Heart right ventricle (tissue), 16 donors: Measurements from ENCODE around the gene PLTP. TPM values are rescaled to one million over a fixed set of nuclear protein-coding genes. Genes with fewer than 3 reads are reported as not detected.

ENCODE experiments used
- ATAC-seq, 8 donors: fragments of 200-7000 bp; cut with Tn5 transposase; one replicate each; pipeline ENCODE4 v1.9.1; 2020; ENCODE audit warnings: mild to moderate bottlenecking in 8 of 8, moderate library complexity in 8 of 8, moderate number of reproducible peaks in 1 of 8
- DNase-seq, 2 donors: peaks; one replicate each; pipeline ENCODE4 v3.0.0-alpha.2; 2020
- H3K27ac ChIP-seq, 10 donors: fragments of 200-600 bp; sonication (generic) in 2 of 10; one replicate each; pipeline versions ENCODE4 v1.5.0 to v1.8.0; 2020 to 2022; ENCODE audit warnings: mild to moderate bottlenecking in 3 of 10
- H3K27me3 ChIP-seq, 7 donors: fragments of 200-600 bp; one replicate each; pipeline ENCODE4 v1.8.0; 2021 to 2022; ENCODE audit warnings: mild to moderate bottlenecking in 2 of 7
- H3K36me3 ChIP-seq, 9 donors: fragments of 200-600 bp; sonication (generic) in 1 of 9; one replicate each; pipeline versions ENCODE4 v1.5.0 to v1.8.0; 2020 to 2022; ENCODE audit warnings: mild to moderate bottlenecking in 2 of 9
- H3K4me1 ChIP-seq, 9 donors: fragments of 200-600 bp; sonication (generic) in 1 of 9; one replicate each; pipeline versions ENCODE4 v1.5.0 to v1.8.0; 2020 to 2022; ENCODE audit warnings: mild to moderate bottlenecking in 4 of 9
- H3K4me3 ChIP-seq, 10 donors: fragments of 200-600 bp; sonication (generic) in 2 of 10; one replicate each; pipeline versions ENCODE4 v1.5.0 to v1.8.0; 2020 to 2022; ENCODE audit warnings: mild to moderate bottlenecking in 7 of 10, moderate library complexity in 2 of 10
- H3K9me3 ChIP-seq, 11 donors: fragments of 200-600 bp in 10 of 11; sonication (generic) in 2 of 11; one replicate each; pipeline versions ENCODE4 v1.5.0 to v1.8.0; 2013 to 2022; ENCODE audit warnings: mild to moderate bottlenecking in 2 of 11, control low read depth in 1 of 11, moderate library complexity in 1 of 11
- CTCF ChIP-seq, 9 donors: fragments of 200-600 bp; sonication (generic) in 2 of 9; IDR thresholded peaks; one replicate each; pipeline versions ENCODE4 v1.5.0 to v1.8.0; 2021 to 2022; ENCODE audit warnings: antibody characterized with exemption in 9 of 9, mild to moderate bottlenecking in 5 of 9, moderate library complexity in 1 of 9
- WGBS, 2 donors: extraction: QIAGEN DNeasy Blood & Tissue Kit; methylation state at CpG; one replicate each; pipeline ENCODE4 v1.1.7; 2013; ENCODE audit warnings: inconsistent platforms in 1 of 2; 5-methylcytosine and 5-hydroxymethylcytosine counted together
- intact Hi-C, 10 donors: fragments of 100-400 bp; cut with DNase I; formaldehyde crosslinking; loops; one replicate each; pipeline versions ENCODE4 v1.11.1 to v1.14.2; 2022
- polyA plus RNA-seq, 2 donors: library from polyadenylated mRNA; stranded (reverse); fragments of 200-250 nt; gene quantifications; one replicate each; pipeline ENCODE4 v1.2.3, GENCODE V29; 2013
- total RNA-seq, 10 donors: library from RNA; stranded (reverse); fragmentation: NEBNext Ultra II Directional in 3 of 10; extraction: Animal tissue kit (Norgen Biotek cat#: 25700) in 3 of 10; gene quantifications; one replicate each; pipeline versions ENCODE4 v1.2.1 to v1.2.4, GENCODE V29; 2021 to 2023
- donor health status: Arrhythmogenic right ventricular cardiomyopathy.
- donor health status: ischemic (EF 13 %, LVEDD 7.1; RV severe dilation, severe dysfunction).
- donor health status: healthy with polysubstance abuse.
- donor health status: DM: no; HTN: yes; CAD: no.
- donor health status: DM: no; HTN: no; CAD: no.
- donor health status: ischemic (EF 25% LVEDD 6.9; RV normal size, moderate dysfunction).
- donor health status: ischemic (EF 25% LVEDD 5.7; RV mildly dilated, moderate dysfunction).
- donor health status: healthy.
- donor health status: DM: yes; HTN: yes; CAD: no.
- donor health status: Ischemic cardiomyopathy.
- donor health status: ischemic (EF 35%, LVEDD 5.7; RV mildly dilated, moderate dysfunction).
- donor health status: nonischemic (EF 11% LVEDD 7.7; RV severe dilation, severe dysfunction).
- donor health status: DM: yes; HTN: yes; CAD: no.
- donor health status: PGD.
- donor health status: ischemic (EF 29% LVEDD 5.4; RV normal size, mild dysfunction).
- donor health status: nonischemic (EF 23%, LVEDD 6.1; RV moderate dilation, normal function).

Gene PLTP
- total and polyA plus RNA-seq, 12 donors = 10.7 to 230 (median 40.4) TPM

- Histone ChIP-seq H3K36me3 (peaks cover 0 to 67% (median 14%) of the 10 kb centered on the region in 9 donors), H3K4me1 (peaks cover 10 to 45% (median 38%) of the 10 kb centered on the region in 9 donors), H3K27me3 (no peaks in the 10 kb centered on the region), H3K9me3 (no peaks in the 10 kb centered on the region), H3K27ac (no peak within 1 kb of the TSS), H3K4me3 (no peak within 1 kb of the TSS)
- no peak for TF ChIP-seq CTCF (IDR thresholded peaks at IDR 0.05)
- 94% methylated on average over 8 of the region's 8 CpGs for WGBS, 2 donors
- ATAC-seq = no peak
- intact Hi-C loops = loop anchor here in 3 of 10 donors (10.0 kb wide), 3 partner anchors 53 to 77 kb away; partner anchors contain the start of gene SNX21 (in 1 of the 3)
- DNase-seq = no peak
Measured at GRCh38 chr20:45887346-45887715, 24.6 kb downstream of the PLTP start, which contains the start of gene SPATA25. Gene SPATA25 (minus strand): TSS chr20:45887622. CDS start chr20:45887590, 32 bp downstream.

GRCh38 chr20:45886590-45887345 is 25.2 kb downstream of the PLTP start:
- Histone ChIP-seq H3K4me3 (no peak overlapping the region), H3K9me3 (no peaks in the 10 kb centered on the region), H3K4me1 (peaks cover 6 to 45% (median 38%) of the 10 kb centered on the region in 9 donors), H3K27me3 (no peaks in the 10 kb centered on the region), H3K36me3 (peaks cover 0 to 72% (median 14%) of the 10 kb centered on the region in 9 donors), H3K27ac (no peak overlapping the region)
- WGBS, 2 donors = 90 to 92% methylated on average over 19 of the region's 19 CpGs
- DNase-seq (no peak), ATAC-seq (no peak)
- intact Hi-C loops = loop anchor here in 3 of 10 donors (10.0 kb wide), 3 partner anchors 52 to 78 kb away; partner anchors contain the start of gene SNX21 (in 1 of the 3)
- no peak for TF ChIP-seq CTCF (IDR thresholded peaks at IDR 0.05)

GRCh38 chr20:45883100-45883469 is 28.9 kb downstream of the PLTP start:
- no peak overlapping the region for H3K27ac ChIP-seq
- H3K4me1 ChIP-seq = peaks cover 0 to 31% (median 22%) of the 10 kb centered on the region in 9 donors
- H3K36me3 ChIP-seq = peaks cover 0 to 77% (median 15%) of the 10 kb centered on the region in 9 donors
- intact Hi-C loops = loop anchor here in 3 of 10 donors (10.0 kb wide), 3 partner anchors 48 to 82 kb away; partner anchors contain the start of gene SNX21 (in 1 of the 3)
- 83 to 84% methylated on average over 9 of the region's 9 CpGs for WGBS, 2 donors
- ATAC-seq (no peak), DNase-seq (no peak)
- H3K4me3 ChIP-seq = no peak overlapping the region
- TF ChIP-seq CTCF (IDR thresholded peaks at IDR 0.05) = no peak
- no peaks in the 10 kb centered on the region for H3K27me3 ChIP-seq
- H3K9me3 ChIP-seq = no peaks in the 10 kb centered on the region

- Histone ChIP-seq H3K4me1 (peaks cover 0 to 31% (median 21%) of the 10 kb centered on the region in 9 donors), H3K36me3 (peaks cover 0 to 77% (median 20%) of the 10 kb centered on the region in 9 donors), H3K9me3 (no peaks in the 10 kb centered on the region), H3K4me3 (no peak overlapping the region), H3K27me3 (no peaks in the 10 kb centered on the region), H3K27ac (no peak overlapping the region)
- ATAC-seq (no peak), DNase-seq (no peak)
- TF ChIP-seq CTCF (IDR thresholded peaks at IDR 0.05) = no peak
- intact Hi-C loops = loop anchor here in 3 of 10 donors (10.0 kb wide), 3 partner anchors 48 to 82 kb away; partner anchors contain the start of gene SNX21 (in 1 of the 3)
- 76 to 83% methylated on average over 4 of the region's 4 CpGs for WGBS, 2 donors
Measured at GRCh38 chr20:45882469-45883099, 29.4 kb downstream of the PLTP start.
